ENCODE data around the gene FBN1.

Gene FBN1

GRCh38 chr15:48580736-48581135 lies 64.8 kb downstream of the FBN1 start:
- no peak for DNase-seq (ENCODE audit: low read depth)

GRCh38 chr15:48579945-48580671 lies 65.4 kb downstream of the FBN1 start:
- DNase-seq (ENCODE audit: low read depth), result no peak

- DNase-seq (ENCODE audit: low read depth), result no peak
Observed at GRCh38 chr15:48578965-48579364, 66.5 kb downstream of the FBN1 start.

- no peak for DNase-seq (ENCODE audit: low read depth)
Observed at GRCh38 chr15:48577469-48577868, 68.0 kb downstream of the FBN1 start.

- DNase-seq (ENCODE audit: low read depth), result no peak
Observed at GRCh38 chr15:48574187-48574586, 71.3 kb downstream of the FBN1 start.

- DNase-seq (ENCODE audit: low read depth), result no peak
Observed at GRCh38 chr15:48573780-48574179, 71.7 kb downstream of the FBN1 start.

- DNase-seq (ENCODE audit: low read depth), result no peak
Observed at GRCh38 chr15:48572823-48573222, 72.7 kb downstream of the FBN1 start.

- no peak for DNase-seq (ENCODE audit: low read depth)
Observed at GRCh38 chr15:48571510-48571909, 74.0 kb downstream of the FBN1 start.

- DNase-seq (ENCODE audit: low read depth), result no peak
Observed at GRCh38 chr15:48570822-48571221, 74.7 kb downstream of the FBN1 start.

GRCh38 chr15:48569591-48570302 lies 75.8 kb downstream of the FBN1 start:
- no peak for DNase-seq (ENCODE audit: low read depth)

- no peak for DNase-seq (ENCODE audit: low read depth)
Observed at GRCh38 chr15:48566668-48567067, 78.8 kb downstream of the FBN1 start.

GRCh38 chr15:48565560-48566482 lies 79.7 kb downstream of the FBN1 start:
- DNase-seq (ENCODE audit: low read depth), result no peak

GRCh38 chr15:48564690-48565089 lies 80.8 kb downstream of the FBN1 start:
- no peak for DNase-seq (ENCODE audit: low read depth)

- DNase-seq (ENCODE audit: low read depth), result no peak
Observed at GRCh38 chr15:48563934-48564333, 81.6 kb downstream of the FBN1 start.

- DNase-seq (ENCODE audit: low read depth), result no peak
Observed at GRCh38 chr15:48560321-48561051, 85.0 kb downstream of the FBN1 start.

- no peak for DNase-seq (ENCODE audit: low read depth)
Observed at GRCh38 chr15:48559285-48559684, 86.2 kb downstream of the FBN1 start.

GRCh38 chr15:48558226-48558625 lies 87.3 kb downstream of the FBN1 start:
- no peak for DNase-seq (ENCODE audit: low read depth)

GRCh38 chr15:48557335-48557734 lies 88.2 kb downstream of the FBN1 start:
- no peak for DNase-seq (ENCODE audit: low read depth)

GRCh38 chr15:48556159-48556897 lies 89.2 kb downstream of the FBN1 start:
- no peak for DNase-seq (ENCODE audit: low read depth)

- no peak for DNase-seq (ENCODE audit: low read depth)
Observed at GRCh38 chr15:48555241-48555881, 90.1 kb downstream of the FBN1 start.

GRCh38 chr15:48554112-48554511 lies 91.4 kb downstream of the FBN1 start:
- DNase-seq (ENCODE audit: low read depth), result no peak
